ENCODE measurements around the gene SPN.

DNA sequence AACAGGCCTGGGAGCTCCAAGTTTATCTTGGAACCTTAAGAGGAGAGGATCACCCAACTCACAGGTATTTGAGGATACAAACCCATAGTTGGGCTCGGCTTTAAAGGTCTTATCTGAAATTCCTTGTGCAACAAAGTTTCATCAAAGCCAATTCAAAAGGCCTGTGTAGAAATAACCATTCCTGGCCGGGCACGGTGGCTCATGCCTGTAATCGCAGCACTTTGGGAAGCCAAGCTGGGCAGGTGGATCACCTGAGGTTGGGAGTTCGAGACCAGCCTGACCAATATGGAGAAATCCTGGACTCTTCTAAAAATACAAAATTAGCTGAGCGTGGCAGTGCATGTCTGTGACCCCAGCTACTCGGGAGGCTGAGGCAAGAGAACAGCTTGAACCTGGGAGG lies 54.1 kb downstream of the SPN start:
- TF ChIP-seq EZH2 (IDR thresholded peaks at IDR 0.05; ENCODE audit: insufficient read depth, poor library complexity, severe bottlenecking) (no peak), EZH2phosphoT487 (IDR thresholded peaks at IDR 0.05; ENCODE audit: insufficient read depth, low read depth) (no peak)
